Skeletal muscle tissue (tissue), 4 donors: ENCODE results near the gene MAML3. TPM values are rescaled to one million over a fixed set of nuclear protein-coding genes. Genes with fewer than 3 reads are reported as not detected.

Experiments used
- H3K27ac ChIP-seq: one replicate; pipeline ENCODE4 v1.7.0; 2013; ENCODE audit warnings: mild to moderate bottlenecking, low read depth, low read length, inconsistent platforms
- H3K27me3 ChIP-seq, 3 donors: one replicate each; pipeline ENCODE4 v1.7.0; 2013; ENCODE audit warnings: low read length in 3 of 3; ENCODE audit not compliant: control insufficient read depth in 3 of 3, insufficient read depth in 3 of 3
- H3K36me3 ChIP-seq, 3 donors: one replicate each; pipeline ENCODE4 v1.7.0; 2013; ENCODE audit warnings: low read length in 3 of 3; ENCODE audit not compliant: control insufficient read depth in 3 of 3, insufficient read depth in 3 of 3
- H3K4me1 ChIP-seq, 3 donors: one replicate each; pipeline ENCODE4 v1.7.0; 2013; ENCODE audit warnings: low read length in 3 of 3, mild to moderate bottlenecking in 3 of 3; ENCODE audit not compliant: control insufficient read depth in 3 of 3, insufficient read depth in 3 of 3
- H3K4me3 ChIP-seq, 3 donors: one replicate each; pipeline ENCODE4 v1.7.0; 2013; ENCODE audit warnings: low read length in 3 of 3
- H3K9ac ChIP-seq, 3 donors: one replicate each; pipeline ENCODE4 v1.7.0; 2013; ENCODE audit warnings: low read length in 3 of 3, mild to moderate bottlenecking in 3 of 3, moderate library complexity in 2 of 3, low read depth in 1 of 3
- H3K9me3 ChIP-seq, 3 donors: one replicate each; pipeline ENCODE4 v1.7.0; 2013; ENCODE audit warnings: low read length in 3 of 3; ENCODE audit not compliant: control insufficient read depth in 3 of 3
- total RNA-seq: library from RNA; depleted of rRNA; stranded (reverse); fragments of >200 nt; gene quantifications from one replicate; pipeline ENCODE4 v1.2.3, GENCODE V29; 2014
- donor health status: Osteomylitis.

MAML3 gene
- total RNA-seq, 1 donor from 2014 or later, result 3.1 TPM

DNA sequence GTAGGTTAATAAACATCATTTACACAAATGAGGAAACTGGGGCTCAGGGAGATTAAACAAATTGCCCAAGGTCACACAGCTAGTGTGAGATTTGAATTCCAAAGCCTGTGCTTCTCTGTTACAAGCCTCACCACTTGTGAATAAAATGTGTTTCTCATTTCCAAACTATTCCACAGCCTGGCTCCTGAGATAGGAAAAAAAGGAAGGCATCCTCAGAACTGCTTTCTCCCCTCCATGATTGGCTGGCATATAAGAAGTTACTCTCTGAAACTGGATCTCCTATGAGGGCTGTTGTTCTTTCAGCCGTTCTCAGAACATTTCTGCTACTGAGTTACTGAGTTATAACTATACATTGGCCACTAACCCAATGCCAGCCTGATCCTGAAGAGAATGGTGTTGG is 237.9 kb downstream of the MAML3 start:
- no peak overlapping the region for H3K4me3 ChIP-seq
- peaks cover 36 to 41% (median 36%) of the 10 kb centered on the region in 3 donors for H3K4me1 ChIP-seq
- H3K36me3 ChIP-seq, result no peaks in the 10 kb centered on the region
- no peaks in the 10 kb centered on the region for H3K27me3 ChIP-seq
- H3K9ac ChIP-seq, result no peak overlapping the region
- no peaks in the 10 kb centered on the region for H3K9me3 ChIP-seq
- H3K27ac ChIP-seq, result no peak overlapping the region

DNA sequence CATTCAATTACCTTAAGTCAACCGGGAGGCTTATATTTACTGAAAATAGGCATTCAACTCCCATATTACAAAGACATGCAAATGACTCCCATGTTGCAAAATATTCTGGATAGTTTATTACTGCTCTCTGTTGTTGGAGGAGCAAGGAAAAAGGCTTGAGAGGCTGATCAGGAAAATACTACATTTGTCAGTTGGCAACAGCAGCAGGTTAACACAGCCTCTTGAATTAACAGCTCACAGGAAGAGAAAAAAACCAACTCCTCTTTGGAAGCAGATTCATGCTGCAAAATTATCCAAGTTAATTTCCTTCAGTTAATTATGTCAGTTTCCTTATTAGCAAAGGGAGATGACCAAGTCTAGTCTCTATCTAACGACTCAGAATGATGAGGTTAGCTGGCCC is 238.9 kb downstream of the MAML3 start:
- H3K4me1 ChIP-seq, result peaks cover 26 to 31% (median 26%) of the 10 kb centered on the region in 3 donors
- no peak overlapping the region for H3K4me3 ChIP-seq
- H3K27me3 ChIP-seq, result no peaks in the 10 kb centered on the region
- no peaks in the 10 kb centered on the region for H3K9me3 ChIP-seq
- H3K36me3 ChIP-seq, result no peaks in the 10 kb centered on the region
- no peak overlapping the region for H3K27ac ChIP-seq
- no peak overlapping the region for H3K9ac ChIP-seq

- H3K27me3 ChIP-seq, result no peaks in the 10 kb centered on the region
- no peak overlapping the region for H3K4me3 ChIP-seq
- H3K36me3 ChIP-seq, result no peaks in the 10 kb centered on the region
- no peak overlapping the region for H3K27ac ChIP-seq
- H3K9ac ChIP-seq, result no peak overlapping the region
- no peaks in the 10 kb centered on the region for H3K9me3 ChIP-seq
- peaks cover 17 to 21% (median 18%) of the 10 kb centered on the region in 3 donors for H3K4me1 ChIP-seq
Observed at GRCh38 chr4:139913995-139914598, 239.9 kb downstream of the MAML3 start.

DNA sequence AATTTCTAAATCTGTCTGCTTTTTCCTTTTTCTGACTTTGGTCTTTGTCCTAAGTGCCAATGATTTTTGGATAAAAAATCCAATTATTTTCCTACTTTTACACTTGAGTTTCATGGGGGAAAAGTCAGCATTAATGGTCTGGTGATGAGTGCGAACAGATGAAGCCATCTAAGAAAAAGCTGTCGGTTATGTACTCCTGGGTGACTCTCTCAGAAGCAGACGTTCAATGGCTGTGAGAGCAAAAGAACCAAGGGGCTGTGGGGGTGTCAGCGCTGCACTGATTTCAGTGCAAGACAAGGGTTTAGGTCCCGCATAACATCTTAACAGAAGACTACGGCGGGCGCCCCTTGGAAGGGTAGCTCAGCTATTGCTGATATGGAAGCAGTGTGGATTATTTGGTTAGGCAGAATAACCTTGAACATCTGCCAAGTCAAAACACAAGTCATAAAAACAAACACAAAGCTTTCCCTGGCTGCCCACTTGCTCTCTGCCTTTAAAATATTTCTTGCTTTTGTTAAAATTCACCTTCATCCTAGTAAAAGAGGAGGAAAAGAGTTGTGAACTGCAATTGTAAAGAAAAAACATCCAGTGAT is 240.5 kb downstream of the MAML3 start:
- Histone ChIP-seq H3K36me3 (no peaks in the 10 kb centered on the region), H3K9me3 (no peaks in the 10 kb centered on the region), H3K27ac (no peak overlapping the region), H3K4me3 (no peak overlapping the region), H3K4me1 (peaks cover 11 to 16% (median 11%) of the 10 kb centered on the region in 3 donors), H3K9ac (no peak overlapping the region), H3K27me3 (no peaks in the 10 kb centered on the region)

DNA sequence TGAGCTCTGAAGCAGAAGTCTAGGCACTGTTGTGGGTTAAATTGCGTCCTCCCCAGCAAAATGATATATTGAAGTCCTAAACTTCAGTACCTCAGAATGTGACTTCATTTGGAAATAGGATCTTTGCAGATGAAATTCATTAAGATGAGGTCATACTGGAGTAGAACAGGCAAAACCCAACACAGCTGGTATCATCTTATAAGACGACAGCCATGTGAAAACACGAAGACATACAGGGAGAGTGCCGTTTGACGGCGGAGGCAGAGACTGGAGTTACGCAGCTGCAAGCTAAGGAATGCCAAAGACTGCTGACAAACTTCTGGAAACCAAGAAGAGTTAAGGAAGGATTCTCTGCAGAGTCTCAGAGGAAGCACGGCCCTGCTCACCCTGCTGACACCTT is 241.5 kb downstream of the MAML3 start:
- Histone ChIP-seq H3K9me3 (no peaks in the 10 kb centered on the region), H3K27me3 (no peaks in the 10 kb centered on the region), H3K27ac (no peak overlapping the region), H3K4me3 (no peak overlapping the region), H3K9ac (no peak overlapping the region), H3K36me3 (no peaks in the 10 kb centered on the region), H3K4me1 (peaks cover 7 to 11% (median 7%) of the 10 kb centered on the region in 3 donors)

DNA sequence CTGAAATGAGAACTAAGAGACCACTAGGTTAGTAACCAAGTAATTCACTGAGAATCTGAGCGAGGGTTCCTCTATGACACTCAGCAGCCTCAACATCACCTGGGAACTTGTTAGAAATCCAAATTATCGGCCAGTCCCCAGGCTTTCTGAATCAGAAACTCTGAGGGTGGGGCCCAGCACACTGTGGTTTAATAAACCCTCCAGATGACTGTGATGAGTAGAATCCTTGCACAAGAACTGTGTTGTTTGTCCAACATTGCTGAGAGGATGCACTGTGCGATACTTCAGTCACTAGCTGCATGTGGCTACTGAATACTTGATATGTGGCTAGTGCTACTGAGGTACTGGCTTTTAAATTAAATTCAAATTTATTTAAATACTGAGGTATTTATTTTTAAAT is 243.9 kb downstream of the MAML3 start:
- Histone ChIP-seq H3K9me3 (no peaks in the 10 kb centered on the region), H3K36me3 (no peaks in the 10 kb centered on the region), H3K4me1 (peaks cover under 1 to 7% (median 4%) of the 10 kb centered on the region in 3 donors), H3K27me3 (no peaks in the 10 kb centered on the region), H3K9ac (no peak overlapping the region), H3K27ac (no peak overlapping the region), H3K4me3 (no peak overlapping the region)

GRCh38 chr4:139908636-139909437 is 245.1 kb downstream of the MAML3 start:
- H3K9ac ChIP-seq, result no peak overlapping the region
- H3K4me3 ChIP-seq, result no peak overlapping the region
- no peak overlapping the region for H3K27ac ChIP-seq
- no peaks in the 10 kb centered on the region for H3K27me3 ChIP-seq
- H3K36me3 ChIP-seq, result no peaks in the 10 kb centered on the region
- H3K9me3 ChIP-seq, result no peaks in the 10 kb centered on the region
- H3K4me1 ChIP-seq, result peaks cover 0 to 7% (median 4%) of the 10 kb centered on the region in 3 donors

DNA sequence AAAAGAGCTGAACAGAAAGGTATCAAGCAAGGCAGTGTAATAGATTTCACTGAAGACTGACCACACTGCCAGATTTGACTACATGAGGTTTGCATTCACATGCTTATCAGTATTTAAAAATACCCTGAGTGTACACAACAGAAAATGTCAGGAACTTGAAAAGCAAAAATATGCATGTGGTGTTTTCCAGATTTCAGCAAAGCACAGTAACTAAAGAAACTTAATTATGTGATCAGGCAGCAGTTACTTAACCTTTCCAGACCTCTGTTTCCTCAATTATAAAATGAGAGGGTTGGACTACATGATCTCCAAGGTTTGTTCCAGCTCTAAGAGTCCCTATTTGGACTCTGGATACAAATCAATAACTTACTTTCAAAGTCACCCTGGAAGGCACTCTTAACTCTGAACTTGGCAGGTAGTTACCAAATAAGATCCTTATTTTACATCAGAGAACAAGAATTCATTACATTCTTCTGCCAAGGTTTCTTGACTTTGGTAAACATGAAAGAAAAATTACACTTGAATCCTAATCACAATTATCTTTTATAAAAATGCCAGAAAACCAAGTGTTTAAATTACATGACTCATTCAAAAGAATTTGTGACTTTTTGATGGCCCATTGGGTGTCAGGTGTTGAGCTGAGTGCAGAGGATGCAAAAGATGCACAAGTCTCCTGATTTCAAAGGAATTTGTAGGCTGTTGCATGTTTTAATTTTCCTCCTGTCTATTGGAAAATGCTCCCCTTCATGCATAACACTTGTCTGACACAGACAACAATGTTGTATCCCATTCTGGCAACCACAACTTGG is 246.8 kb downstream of the MAML3 start:
- no peaks in the 10 kb centered on the region for H3K27me3 ChIP-seq
- no peaks in the 10 kb centered on the region for H3K36me3 ChIP-seq
- H3K9ac ChIP-seq, result no peak overlapping the region
- H3K4me1 ChIP-seq, result peaks cover 0 to 3% (median 0%) of the 10 kb centered on the region in 3 donors
- H3K4me3 ChIP-seq, result no peak overlapping the region
- H3K27ac ChIP-seq, result no peak overlapping the region
- H3K9me3 ChIP-seq, result no peaks in the 10 kb centered on the region

DNA sequence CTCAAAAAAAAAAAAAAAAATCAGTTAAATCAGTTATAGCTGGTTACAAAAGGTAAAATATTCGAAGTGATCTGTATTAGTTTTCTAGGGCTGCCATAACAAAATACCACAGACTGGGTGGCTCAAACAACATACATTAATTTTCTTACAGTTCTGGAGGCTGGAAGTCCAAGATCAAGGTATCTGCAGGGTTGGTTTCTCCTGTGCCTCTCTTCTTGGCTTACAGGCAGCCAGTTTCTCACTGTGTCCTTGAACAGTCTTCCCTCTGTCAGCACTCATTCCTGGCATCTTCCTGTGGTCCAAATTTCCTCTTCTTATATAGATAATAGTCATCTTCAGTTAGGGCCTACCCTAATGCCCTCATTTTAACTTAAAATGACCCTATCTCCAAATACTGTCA is 248.5 kb downstream of the MAML3 start:
- Histone ChIP-seq H3K9me3 (no peaks in the 10 kb centered on the region), H3K27ac (no peak overlapping the region), H3K4me3 (no peak overlapping the region), H3K4me1 (peaks cover 0 to 10% (median 9%) of the 10 kb centered on the region in 3 donors), H3K9ac (no peak overlapping the region), H3K36me3 (no peaks in the 10 kb centered on the region), H3K27me3 (no peaks in the 10 kb centered on the region)
